ENCODE data around the gene SMARCD3.

SMARCD3 gene

DNA sequence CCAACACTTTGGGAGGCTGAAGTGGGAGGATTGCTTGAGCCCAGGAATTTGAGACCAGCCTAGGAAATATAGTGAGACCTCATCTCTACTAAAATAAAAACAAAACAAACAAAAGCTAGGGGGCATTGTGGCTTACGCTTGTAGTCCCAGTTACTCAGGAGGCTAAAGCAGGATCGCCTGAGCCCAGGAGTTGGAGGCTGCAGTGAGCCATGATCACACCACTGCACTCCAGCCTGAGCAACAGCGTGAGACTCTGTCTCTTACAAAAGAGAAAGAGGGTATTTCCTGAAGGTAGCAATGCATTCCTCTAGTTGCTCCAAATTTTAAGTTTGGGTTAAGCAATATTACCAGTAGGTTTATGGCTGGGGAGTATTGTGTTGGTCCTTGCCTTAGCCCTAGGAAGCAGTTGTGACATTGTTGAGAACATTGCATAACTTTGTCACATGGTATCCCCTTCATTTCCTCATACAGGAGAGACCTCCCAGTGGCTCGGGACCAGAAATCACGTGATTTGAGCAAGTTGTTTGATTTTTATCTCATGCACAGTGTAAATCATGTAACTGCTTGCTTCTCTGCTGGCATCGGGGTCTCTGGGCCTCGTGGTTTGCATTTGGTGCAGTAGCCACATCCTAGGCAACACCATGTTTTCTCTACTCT, 23.3 kb upstream of the SMARCD3 start:
- Histone ChIP-seq H3K4me1 (ENCODE audit: insufficient read depth, low read length, severe bottlenecking) (peaks cover 5% of the 10 kb centered on the region), H3K36me3 (ENCODE audit: insufficient read depth, low read length) (no peaks in the 10 kb centered on the region), H2AFZ (ENCODE audit: low read length) (no peak overlapping the region), H3K27me3 (ENCODE audit: insufficient read depth, low read length) (peaks cover 14% of the 10 kb centered on the region), H3K79me2 (ENCODE audit: insufficient read depth, low read length) (no peaks in the 10 kb centered on the region), H3F3A (ENCODE audit: insufficient read depth, low read length) (no peaks in the 10 kb centered on the region), H3K4me3 (ENCODE audit: low read depth, low read length, poor library complexity, severe bottlenecking) (no peak overlapping the region), H3K9me2 (ENCODE audit: low read depth, low read length) (no peaks in the 10 kb centered on the region), H3K9me3 (ENCODE audit: low read length) (no peaks in the 10 kb centered on the region), H4K20me1 (ENCODE audit: insufficient read depth, low read length) (no peaks in the 10 kb centered on the region), H3K9ac (ENCODE audit: low read length) (no peak overlapping the region), H3K27ac (ENCODE audit: low read depth, low read length, poor library complexity, severe bottlenecking) (no peak overlapping the region), H3K4me2 (ENCODE audit: low read length) (no peak overlapping the region)
- TF ChIP-seq, protein P1, sequence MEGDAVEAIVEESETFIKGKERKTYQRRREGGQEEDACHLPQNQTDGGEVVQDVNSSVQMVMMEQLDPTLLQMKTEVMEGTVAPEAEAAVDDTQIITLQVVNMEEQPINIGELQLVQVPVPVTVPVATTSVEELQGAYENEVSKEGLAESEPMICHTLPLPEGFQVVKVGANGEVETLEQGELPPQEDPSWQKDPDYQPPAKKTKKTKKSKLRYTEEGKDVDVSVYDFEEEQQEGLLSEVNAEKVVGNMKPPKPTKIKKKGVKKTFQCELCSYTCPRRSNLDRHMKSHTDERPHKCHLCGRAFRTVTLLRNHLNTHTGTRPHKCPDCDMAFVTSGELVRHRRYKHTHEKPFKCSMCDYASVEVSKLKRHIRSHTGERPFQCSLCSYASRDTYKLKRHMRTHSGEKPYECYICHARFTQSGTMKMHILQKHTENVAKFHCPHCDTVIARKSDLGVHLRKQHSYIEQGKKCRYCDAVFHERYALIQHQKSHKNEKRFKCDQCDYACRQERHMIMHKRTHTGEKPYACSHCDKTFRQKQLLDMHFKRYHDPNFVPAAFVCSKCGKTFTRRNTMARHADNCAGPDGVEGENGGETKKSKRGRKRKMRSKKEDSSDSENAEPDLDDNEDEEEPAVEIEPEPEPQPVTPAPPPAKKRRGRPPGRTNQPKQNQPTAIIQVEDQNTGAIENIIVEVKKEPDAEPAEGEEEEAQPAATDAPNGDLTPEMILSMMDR (IDR thresholded peaks at IDR 0.05; ENCODE audit: low read length): no peak
- TF ChIP-seq EZH2 (IDR thresholded peaks at IDR 0.05; ENCODE audit: borderline replicate concordance, low read length): no peak

DNA sequence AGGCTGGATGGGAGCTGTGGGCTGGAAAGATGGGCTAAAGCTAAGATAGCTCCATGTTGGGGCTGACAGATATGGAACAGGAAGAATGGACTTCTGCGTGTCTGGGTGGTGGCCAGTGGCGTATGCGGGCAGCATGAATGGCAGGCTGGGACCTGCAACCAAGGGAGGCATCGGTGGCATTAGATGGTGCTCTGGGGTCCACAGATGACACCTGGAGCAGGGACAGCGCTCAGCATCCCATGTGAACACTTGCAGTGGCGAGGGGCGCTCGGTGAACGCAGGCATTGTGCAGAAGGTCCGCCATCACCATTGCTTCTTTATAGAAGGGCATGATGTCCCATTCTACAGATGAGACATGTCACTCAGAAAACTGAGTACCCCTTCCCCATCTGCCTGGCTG, 21.0 kb upstream of the SMARCD3 start:
- H3K27ac ChIP-seq (ENCODE audit: low read depth, low read length, poor library complexity, severe bottlenecking): no peak overlapping the region
- H3K36me3 ChIP-seq (ENCODE audit: insufficient read depth, low read length): no peaks in the 10 kb centered on the region
- no peaks in the 10 kb centered on the region for H4K20me1 ChIP-seq (ENCODE audit: insufficient read depth, low read length)
- no peaks in the 10 kb centered on the region for H3K4me1 ChIP-seq (ENCODE audit: insufficient read depth, low read length, severe bottlenecking)
- H3K4me3 ChIP-seq (ENCODE audit: low read depth, low read length, poor library complexity, severe bottlenecking): no peak overlapping the region
- no peaks in the 10 kb centered on the region for H3K9me3 ChIP-seq (ENCODE audit: low read length)
- no peaks in the 10 kb centered on the region for H3K9me2 ChIP-seq (ENCODE audit: low read depth, low read length)
- no peak overlapping the region for H3K4me2 ChIP-seq (ENCODE audit: low read length)
- H2AFZ ChIP-seq (ENCODE audit: low read length): no peak overlapping the region
- H3K9ac ChIP-seq (ENCODE audit: low read length): no peak overlapping the region
- TF ChIP-seq, protein P1 (IDR thresholded peaks at IDR 0.05; ENCODE audit: low read length): no peak
- no peak for TF ChIP-seq EZH2 (IDR thresholded peaks at IDR 0.05; ENCODE audit: borderline replicate concordance, low read length)
- no peaks in the 10 kb centered on the region for H3K79me2 ChIP-seq (ENCODE audit: insufficient read depth, low read length)
- H3F3A ChIP-seq (ENCODE audit: insufficient read depth, low read length): no peaks in the 10 kb centered on the region
- H3K27me3 ChIP-seq (ENCODE audit: insufficient read depth, low read length): peaks cover 24% of the 10 kb centered on the region

DNA sequence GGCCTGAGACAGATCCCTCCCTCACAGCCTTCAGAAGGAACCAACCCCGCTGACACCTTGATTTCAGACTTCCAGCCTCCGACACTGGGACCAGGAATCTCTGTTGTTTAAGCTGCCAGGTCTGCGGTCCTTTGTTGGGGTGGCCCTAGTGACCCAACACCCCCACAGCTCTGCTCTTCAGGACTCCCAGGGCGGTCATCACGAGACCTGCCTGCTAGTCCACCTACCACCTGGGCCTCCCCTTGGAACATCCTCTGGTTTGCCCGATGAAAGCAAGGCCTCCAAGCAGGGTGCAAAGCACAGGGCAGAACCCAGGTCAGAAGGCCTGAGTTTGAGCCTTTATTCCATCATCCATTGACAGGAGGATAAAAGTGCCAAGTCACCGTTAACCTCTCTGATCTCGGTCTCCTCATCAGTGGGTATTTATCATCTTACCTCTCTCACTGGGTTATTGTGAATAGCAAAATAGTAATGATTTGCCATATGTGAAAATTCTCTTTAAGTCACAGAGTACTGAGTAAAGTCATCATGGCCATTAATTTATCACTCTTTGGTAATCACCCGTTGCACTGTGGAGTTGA, 16.9 kb upstream of the SMARCD3 start:
- Histone ChIP-seq H3K27me3 (ENCODE audit: insufficient read depth, low read length) (peaks cover 29% of the 10 kb centered on the region), H3K4me1 (ENCODE audit: insufficient read depth, low read length, severe bottlenecking) (no peaks in the 10 kb centered on the region), H3K27ac (ENCODE audit: low read depth, low read length, poor library complexity, severe bottlenecking) (no peak overlapping the region), H4K20me1 (ENCODE audit: insufficient read depth, low read length) (no peaks in the 10 kb centered on the region), H3K4me2 (ENCODE audit: low read length) (no peak overlapping the region), H3K9me3 (ENCODE audit: low read length) (no peaks in the 10 kb centered on the region), H3K36me3 (ENCODE audit: insufficient read depth, low read length) (no peaks in the 10 kb centered on the region), H3F3A (ENCODE audit: insufficient read depth, low read length) (no peaks in the 10 kb centered on the region), H3K9ac (ENCODE audit: low read length) (no peak overlapping the region), H3K79me2 (ENCODE audit: insufficient read depth, low read length) (no peaks in the 10 kb centered on the region), H3K9me2 (ENCODE audit: low read depth, low read length) (no peaks in the 10 kb centered on the region), H2AFZ (ENCODE audit: low read length) (no peak overlapping the region), H3K4me3 (ENCODE audit: low read depth, low read length, poor library complexity, severe bottlenecking) (no peak overlapping the region)
- TF ChIP-seq EZH2 (IDR thresholded peaks at IDR 0.05; ENCODE audit: borderline replicate concordance, low read length): no peak

DNA sequence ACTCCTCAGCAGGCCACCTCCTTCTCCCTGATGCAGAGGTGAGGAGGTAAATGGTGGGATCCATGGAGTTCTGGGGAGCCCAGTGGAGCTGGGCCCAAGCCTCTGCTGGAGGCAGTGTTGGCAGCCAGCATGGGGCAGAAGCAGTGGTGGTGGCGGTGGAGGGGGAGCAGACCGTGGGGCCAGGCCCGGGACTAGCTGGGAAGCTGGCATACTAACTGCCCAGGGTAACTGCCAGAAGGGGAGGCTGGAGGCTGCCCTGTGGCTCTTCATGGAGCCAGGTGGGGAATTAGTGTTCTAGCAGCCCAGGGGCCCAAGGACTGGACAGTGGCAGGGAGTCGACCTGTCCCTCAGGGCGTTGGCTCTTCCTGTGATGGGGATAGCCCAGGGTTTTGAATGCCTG, 16.1 kb upstream of the SMARCD3 start:
- no peaks in the 10 kb centered on the region for H3K36me3 ChIP-seq (ENCODE audit: insufficient read depth, low read length)
- no peak overlapping the region for H3K4me3 ChIP-seq (ENCODE audit: low read depth, low read length, poor library complexity, severe bottlenecking)
- peaks cover 26% of the 10 kb centered on the region for H3K27me3 ChIP-seq (ENCODE audit: insufficient read depth, low read length)
- no peaks in the 10 kb centered on the region for H3K4me1 ChIP-seq (ENCODE audit: insufficient read depth, low read length, severe bottlenecking)
- H3K9ac ChIP-seq (ENCODE audit: low read length): no peak overlapping the region
- H3K9me2 ChIP-seq (ENCODE audit: low read depth, low read length): no peaks in the 10 kb centered on the region
- no peak overlapping the region for H3K27ac ChIP-seq (ENCODE audit: low read depth, low read length, poor library complexity, severe bottlenecking)
- H3K79me2 ChIP-seq (ENCODE audit: insufficient read depth, low read length): no peaks in the 10 kb centered on the region
- H2AFZ ChIP-seq (ENCODE audit: low read length): no peak overlapping the region
- no peaks in the 10 kb centered on the region for H3K9me3 ChIP-seq (ENCODE audit: low read length)
- H3K4me2 ChIP-seq (ENCODE audit: low read length): no peak overlapping the region
- no peaks in the 10 kb centered on the region for H4K20me1 ChIP-seq (ENCODE audit: insufficient read depth, low read length)
- no peak for TF ChIP-seq EZH2 (IDR thresholded peaks at IDR 0.05; ENCODE audit: borderline replicate concordance, low read length)
- TF ChIP-seq, protein P1 (IDR thresholded peaks at IDR 0.05; ENCODE audit: low read length): no peak
- no peaks in the 10 kb centered on the region for H3F3A ChIP-seq (ENCODE audit: insufficient read depth, low read length)
